Renal pelvis (tissue), 4 donors: Measurements from ENCODE around the gene TRABD. TPM values are rescaled to one million over a fixed set of nuclear protein-coding genes. Genes with fewer than 3 reads are reported as not detected.

Experiments
- DNase-seq: peaks from one replicate; pipeline ENCODE4 v3.0.0-alpha.2; 2013
- polyA plus RNA-seq, 3 donors: library from polyadenylated mRNA; unstranded; fragments of 120-200 nt; gene quantifications; one replicate each; pipeline ENCODE4 v1.2.1, GENCODE V29; 2013; ENCODE audit not compliant: insufficient read length in 3 of 3

The TRABD gene
- polyA plus RNA-seq, 3 donors = 27.2 to 33.9 (median 30.3) TPM

DNA sequence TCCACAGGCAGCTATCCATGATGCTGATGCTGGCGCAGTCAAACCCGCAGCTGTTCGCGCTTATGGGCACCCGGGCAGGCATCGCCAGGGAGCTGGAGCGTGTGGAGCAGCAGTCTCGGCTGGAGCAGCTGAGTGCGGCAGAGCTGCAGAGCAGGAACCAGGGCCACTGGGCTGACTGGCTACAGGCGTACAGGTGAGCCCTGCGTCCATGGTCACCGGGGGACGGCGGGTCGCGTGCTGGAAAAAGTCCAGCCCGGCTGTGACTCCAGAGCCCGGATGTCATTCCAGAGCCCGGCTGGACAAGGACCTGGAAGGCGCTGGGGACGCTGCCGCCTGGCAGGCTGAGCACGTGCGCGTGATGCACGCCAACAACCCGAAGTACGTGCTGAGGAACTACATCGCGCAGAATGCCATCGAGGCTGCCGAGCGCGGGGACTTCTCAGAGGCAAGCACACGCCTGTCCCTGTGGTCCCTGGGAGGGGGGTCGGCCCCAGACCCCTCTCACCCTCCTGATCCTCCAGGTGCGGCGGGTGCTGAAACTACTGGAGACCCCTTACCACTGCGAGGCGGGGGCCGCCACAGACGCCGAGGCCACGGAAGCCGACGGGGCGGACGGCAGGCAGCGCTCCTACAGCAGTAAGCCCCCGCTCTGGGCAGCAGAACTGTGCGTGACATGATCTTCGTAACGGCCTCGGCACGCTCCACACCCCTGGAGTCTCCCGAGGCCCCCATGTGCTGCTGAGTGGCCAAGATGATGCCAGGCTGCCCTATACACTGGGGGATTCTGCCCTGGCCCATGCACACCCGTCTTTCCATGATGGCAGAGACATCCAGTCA, 31.2 kb downstream of the TRABD start:
- DNase-seq = no peak

DNA sequence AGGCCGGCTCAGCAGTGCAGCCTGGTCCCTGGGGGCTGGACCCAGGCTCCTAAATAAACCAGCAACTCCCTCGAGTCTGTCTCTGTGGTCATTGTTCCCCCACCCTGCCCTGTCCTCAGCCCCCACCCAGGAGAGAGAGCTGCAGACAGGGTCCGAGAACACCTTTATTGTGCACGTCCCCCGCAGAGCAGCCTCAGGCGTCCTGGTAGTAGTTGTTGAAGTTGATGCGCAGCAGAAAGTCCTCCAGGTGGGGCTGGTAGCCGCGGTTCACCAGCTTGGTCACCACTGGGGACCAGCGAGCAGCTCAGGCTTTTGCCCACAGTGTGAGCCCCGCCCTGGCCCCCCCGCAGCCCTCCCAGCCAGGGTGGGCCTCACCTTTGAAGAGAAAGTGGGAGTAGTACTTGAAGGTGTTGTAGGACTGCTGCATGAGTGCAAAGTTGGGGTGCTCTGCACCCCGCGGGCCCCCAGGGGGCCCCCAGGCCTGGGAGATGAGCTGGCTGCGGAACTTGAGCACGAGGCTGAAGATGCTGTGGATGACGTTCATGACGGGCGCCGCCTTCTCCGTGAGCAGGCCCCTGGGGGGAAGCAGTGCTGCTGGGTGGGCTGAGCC, 31.9 kb downstream of the TRABD start:
- no peak for DNase-seq

- no peak for DNase-seq
Observed at GRCh38 chr22:50218153-50218995, 32.7 kb downstream of the TRABD start.

DNA sequence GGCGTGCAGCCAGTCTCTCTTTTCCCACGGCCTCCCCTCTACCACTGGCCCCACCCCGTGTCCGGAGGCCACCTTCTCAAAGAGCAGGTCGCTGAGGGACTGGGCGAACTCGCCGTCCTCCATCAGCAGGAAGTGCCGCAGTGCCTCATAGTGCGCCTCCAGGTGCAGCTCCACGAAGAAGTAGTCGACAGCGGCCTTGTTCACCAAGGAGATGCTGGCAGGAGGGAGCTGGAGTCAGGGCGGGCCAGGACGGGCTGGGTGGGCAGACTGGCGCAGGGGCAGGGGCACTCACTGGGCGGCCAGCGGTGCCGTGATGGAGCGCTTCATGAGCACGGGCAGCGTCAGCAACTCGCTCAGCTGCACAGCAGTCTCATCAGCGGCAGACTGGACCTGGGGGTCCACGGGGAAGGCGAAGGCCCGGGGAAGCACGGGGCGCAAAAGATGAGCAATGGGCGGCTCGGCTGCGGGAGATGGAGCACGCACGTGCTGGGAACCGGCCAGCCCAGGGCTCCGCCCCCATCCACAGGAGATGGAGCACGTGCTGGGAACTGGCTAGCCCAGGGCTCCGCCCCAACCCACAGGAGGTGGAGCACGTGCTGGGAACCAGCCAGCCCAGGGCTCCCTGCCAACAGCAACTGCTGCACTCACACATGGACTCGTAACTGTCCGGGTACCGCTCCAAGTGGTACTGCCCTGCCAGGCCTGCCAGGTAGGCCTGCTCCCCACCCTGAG, 33.4 kb downstream of the TRABD start:
- no peak for DNase-seq

DNA sequence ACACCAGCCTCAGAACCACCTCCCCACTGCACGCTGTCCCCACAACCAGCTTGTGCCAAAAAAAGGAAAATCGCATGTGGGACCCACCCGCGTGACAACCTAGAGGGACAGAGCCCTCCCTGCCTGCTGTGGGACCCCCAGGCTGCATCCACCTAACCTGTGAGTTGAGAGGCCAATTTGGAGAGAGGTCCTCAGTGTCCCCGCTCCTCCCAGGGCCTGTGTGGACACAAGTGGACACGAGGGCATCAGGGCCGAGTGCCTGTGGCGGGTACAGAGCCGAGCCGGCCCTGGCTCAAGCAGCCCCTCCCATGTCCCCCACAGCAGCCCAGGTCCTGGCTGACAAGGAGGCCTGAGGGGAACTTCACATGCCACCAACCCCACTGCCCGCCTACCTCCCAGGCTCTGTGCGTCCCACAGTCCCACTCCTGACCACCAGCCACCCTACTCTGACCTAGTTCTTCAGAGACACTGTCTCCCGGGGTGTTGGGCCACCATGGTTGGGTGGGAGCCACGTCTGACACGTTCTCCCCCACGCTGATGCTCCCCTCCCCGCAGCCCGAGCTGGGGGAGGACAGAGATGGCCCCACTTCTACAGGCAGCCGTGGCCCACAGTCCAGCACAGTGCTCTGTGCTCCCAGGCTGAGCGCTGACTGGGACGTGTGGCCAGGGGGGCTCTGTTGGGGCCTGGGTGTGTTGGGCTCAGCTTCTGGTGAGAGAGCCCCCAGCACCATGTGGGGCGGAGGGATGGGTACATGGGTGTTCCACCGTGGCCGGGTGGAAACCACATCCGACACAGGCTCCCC, 34.3 kb downstream of the TRABD start:
- DNase-seq = no peak

DNA sequence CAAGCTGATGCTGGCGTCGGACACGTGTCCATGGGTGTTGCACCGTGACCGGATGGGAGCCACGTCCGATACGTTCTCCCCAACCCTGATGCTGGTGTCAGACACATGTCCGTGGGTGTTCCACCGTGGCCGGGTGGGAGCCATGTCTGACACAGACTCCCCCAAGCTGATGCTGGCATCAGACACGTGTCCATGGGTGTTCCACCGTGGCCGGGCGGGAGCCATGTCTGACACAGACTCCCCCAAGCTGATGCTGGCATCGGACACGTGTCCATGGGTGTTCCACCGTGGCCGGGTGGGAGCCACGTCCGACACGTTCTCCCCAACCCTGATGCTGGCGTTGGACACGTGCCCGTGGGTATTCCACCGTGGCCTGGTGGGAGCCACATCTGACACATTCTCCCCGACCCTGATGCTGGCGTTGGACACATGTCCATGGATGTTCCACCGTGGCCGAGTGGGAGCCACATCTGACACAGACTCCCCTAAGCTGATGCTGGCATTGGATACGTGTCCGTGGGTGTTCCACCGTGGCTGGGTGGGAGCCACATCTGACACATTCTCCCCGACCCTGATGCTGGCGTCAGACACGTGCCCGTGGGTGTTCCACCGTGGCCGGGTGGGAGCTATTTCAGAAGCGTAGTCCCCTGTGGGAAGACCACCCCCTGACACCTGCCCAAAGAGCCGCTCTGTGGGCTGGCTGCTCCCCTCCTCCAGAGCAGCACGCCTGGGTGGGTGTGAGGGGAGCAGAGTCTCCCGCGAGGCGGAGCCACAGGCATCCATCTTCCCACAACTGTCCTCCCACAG, 35.1 kb downstream of the TRABD start:
- no peak for DNase-seq

DNA sequence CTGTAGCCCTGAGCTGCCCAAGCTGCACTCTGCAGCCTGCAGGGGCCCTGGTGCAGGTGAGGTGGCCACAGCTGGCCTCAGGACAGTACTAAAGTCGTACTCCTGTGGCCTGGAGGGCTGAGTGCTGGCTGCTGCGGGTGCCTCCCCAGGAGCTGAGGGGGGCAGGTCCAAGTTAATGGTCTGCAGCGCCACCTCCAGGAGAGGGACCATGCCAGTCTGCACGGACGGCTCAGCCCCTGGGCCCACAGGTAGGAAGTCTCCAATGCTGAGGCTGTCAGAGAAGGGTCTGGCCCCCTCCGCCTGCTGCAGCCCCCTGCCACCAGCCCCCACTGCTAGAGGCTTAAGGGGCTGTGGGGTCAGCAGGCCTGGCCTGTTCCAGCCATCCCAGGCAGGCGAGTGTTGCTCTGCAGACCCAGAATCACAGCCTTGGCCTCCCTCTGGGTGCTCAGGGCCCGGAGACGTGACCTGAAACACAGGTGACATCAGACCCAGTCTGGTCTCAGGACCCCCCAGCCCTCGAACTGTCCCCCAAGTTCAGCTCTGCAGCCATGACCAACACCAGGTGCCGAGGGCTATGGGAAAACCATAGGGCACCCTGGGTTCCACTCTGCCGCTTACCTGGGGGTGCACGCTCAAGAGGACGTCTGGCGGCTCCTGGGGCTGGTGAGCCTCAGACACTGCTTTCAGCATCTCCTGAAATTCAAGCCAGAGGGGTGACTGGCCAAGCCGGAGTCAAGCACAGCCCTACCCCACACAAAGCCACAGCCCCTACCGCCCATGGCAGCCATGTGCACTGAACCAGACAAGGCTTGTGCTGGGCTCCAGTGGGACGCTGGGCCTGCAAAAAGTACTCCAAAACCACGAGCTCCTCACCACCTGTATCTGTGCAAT, 35.9 kb downstream of the TRABD start:
- no peak for DNase-seq

DNA sequence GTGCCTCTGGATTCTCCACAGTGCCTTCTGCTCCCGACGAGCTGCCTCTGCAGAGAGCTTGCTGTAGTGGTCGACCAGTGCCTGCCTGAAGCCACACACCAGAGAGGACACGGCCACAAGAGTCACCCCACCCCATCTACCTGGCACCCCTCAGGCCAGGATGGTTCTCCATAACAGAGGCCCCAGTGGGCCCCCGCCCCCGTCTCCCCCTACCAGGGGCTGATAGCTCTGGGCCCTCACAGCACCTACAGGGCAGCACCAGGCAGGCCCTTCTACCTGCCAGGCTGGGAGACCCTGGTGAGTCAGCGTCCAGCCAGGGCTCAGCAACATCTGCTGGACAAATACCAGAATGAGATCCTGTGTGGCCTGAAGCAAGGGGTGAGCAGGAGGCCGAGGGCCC, 36.8 kb downstream of the TRABD start:
- DNase-seq = no peak

- DNase-seq = no peak
Observed at GRCh38 chr22:50224071-50224470, 38.4 kb downstream of the TRABD start.

- no peak for DNase-seq
Observed at GRCh38 chr22:50225200-50225969, 39.7 kb downstream of the TRABD start.

DNA sequence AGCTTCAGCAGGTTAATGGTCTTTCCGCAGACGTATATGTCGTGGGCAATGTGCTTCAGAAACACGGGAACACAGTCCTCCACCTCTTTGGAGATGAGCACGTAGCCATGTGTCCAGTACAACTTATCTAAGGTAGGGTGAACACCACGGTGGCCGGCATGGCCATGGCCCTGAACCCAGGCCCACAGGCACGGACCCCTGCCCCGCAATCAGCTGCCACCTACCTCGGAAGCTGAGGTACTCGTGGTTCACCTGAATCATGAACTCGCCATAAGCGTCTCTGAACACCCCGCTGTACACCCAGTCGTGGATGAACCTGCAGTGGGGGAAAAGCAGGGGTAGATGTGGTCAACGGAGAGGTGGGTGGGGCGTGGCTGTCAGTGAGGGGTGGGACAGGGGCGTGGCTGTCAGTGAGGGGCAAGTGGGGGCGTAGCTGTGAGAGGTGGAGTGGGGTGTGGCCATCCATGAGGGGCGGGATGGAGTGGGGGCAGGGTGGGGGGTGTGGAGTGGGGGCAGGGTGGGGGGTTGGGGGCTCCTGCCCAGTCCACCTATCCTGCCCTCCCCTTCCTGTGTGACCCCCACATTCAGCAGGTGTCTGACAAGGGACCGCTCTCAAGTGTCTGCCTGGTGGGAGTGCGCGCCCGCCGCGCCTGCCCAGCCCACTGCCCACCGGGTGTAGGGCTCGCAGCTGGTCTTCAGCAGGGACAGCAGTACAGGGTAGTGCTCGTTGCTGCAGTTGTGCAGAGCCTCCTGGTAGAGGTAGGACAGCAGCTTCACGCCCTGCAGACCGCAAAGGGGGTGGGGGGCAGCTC, 40.6 kb downstream of the TRABD start:
- no peak for DNase-seq

DNA sequence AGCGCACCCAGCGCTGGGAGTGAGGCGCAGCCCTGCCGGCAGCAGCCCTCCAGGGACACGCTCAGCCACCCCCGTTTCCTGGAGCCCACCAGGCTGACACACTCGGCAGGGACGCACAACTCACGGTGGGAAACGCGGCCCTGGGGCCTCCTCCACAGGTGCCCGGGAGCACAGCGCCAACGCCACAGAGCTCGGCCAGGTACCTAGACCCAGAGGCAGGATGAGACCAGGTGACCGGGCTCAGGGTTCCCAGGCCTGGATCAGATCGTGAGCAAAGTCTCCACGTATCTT, 41.1 kb downstream of the TRABD start:
- DNase-seq = no peak

DNA sequence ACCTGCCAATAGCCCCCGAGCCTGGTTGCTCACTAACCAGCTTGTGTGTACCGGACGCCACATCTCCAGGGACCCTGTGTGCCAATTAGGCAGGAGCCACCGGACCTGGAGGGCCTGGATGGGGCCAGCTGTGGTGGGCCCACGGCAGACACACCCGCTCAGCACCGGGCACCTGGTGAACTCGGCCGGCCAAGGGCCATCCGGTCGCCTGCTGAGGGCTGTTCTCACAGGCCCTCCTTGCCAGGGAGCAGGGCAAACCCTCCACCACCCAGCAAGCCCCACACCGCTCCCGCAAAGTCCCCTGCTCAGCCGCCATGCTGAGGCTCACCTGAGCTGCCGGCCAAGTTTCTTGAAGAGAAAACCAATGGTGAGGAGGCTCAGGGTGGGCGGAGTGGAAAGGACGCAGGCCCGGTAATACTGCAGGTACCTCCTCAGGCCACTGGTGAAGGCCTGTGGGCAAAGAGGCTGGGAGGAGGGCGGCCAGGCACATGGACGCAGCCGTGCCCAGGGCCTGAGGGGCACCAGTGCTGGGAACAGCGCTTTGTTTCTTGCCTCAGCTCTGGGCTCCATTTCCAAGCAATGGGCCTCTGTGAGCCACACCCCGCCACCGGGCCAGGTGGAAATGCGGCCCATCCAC, 42.0 kb downstream of the TRABD start:
- DNase-seq = no peak

- no peak for DNase-seq
Observed at GRCh38 chr22:50228366-50228765, 42.7 kb downstream of the TRABD start.

- no peak for DNase-seq
Observed at GRCh38 chr22:50229370-50229769, 43.7 kb downstream of the TRABD start.

- DNase-seq = no peak
Observed at GRCh38 chr22:50232481-50233151, 46.9 kb downstream of the TRABD start.

GRCh38 chr22:50233223-50233622, 47.5 kb downstream of the TRABD start:
- DNase-seq = no peak
